CD14-positive monocyte (primary cell): Measurements from ENCODE around the gene GOLGA2. TPM values are rescaled to one million over a fixed set of nuclear protein-coding genes. Genes with fewer than 3 reads are reported as not detected.

Source experiments
- DNase-seq, 3 donors: peaks; one replicate each; pipeline ENCODE4 v3.0.0-alpha.2; 2011 to 2022
- H2AFZ ChIP-seq: 2 replicates; pipeline ENCODE4 v1.6.0; 2012; ENCODE audit warnings: mild to moderate bottlenecking, low read depth, low read length, inconsistent platforms; ENCODE audit not compliant: insufficient read depth, poor library complexity, severe bottlenecking
- H3K27ac ChIP-seq, 2 donors: 1 replicate in 1 of 2; 2 replicates in 1 of 2; pipeline ENCODE4 v1.5.1; 2012 to 2013; ENCODE audit warnings: low read length in 2 of 2, control low read depth in 1 of 2, inconsistent platforms in 1 of 2, low read depth in 1 of 2, mild to moderate bottlenecking in 1 of 2
- H3K27me3 ChIP-seq, 2 donors: one replicate each; pipeline versions ENCODE4 v1.6.0 to v1.6.1; 2011 to 2013; ENCODE audit warnings: low read length in 2 of 2; ENCODE audit not compliant: control insufficient read depth in 2 of 2, insufficient read depth in 2 of 2
- H3K36me3 ChIP-seq, 2 donors: replicated peaks in 1 of 2; 1 replicate in 1 of 2; 2 replicates in 1 of 2; pipeline versions ENCODE4 v1.5.1 to v1.6.1; 2012 to 2013; ENCODE audit warnings: low read length in 2 of 2, control low read depth in 1 of 2, inconsistent platforms in 1 of 2, mild to moderate bottlenecking in 1 of 2; ENCODE audit not compliant: insufficient read depth in 2 of 2, control insufficient read depth in 1 of 2
- H3K4me1 ChIP-seq, 2 donors: 1 replicate in 1 of 2; 2 replicates in 1 of 2; pipeline versions ENCODE4 v1.5.1 to v1.6.1; 2012 to 2013; ENCODE audit warnings: low read length in 2 of 2, control low read depth in 1 of 2, inconsistent platforms in 1 of 2, mild to moderate bottlenecking in 1 of 2, moderate library complexity in 1 of 2; ENCODE audit not compliant: insufficient read depth in 2 of 2, control insufficient read depth in 1 of 2
- H3K4me2 ChIP-seq: replicated peaks from 2 replicates; pipeline ENCODE3; 2012; ENCODE audit warnings: low read length, moderate library complexity, mild to moderate bottlenecking; ENCODE audit not compliant: poor library complexity, severe bottlenecking; ENCODE audit errors: extremely low read depth
- H3K4me3 ChIP-seq, 3 experiments: fragments of 200-600 bp in 1 of 3; sonication (generic) in 1 of 3; replicated peaks in 1 of 3; 1 replicate in 2 of 3; 2 replicates in 1 of 3; pipeline ENCODE4 v1.5.1; 2011 to 2013; ENCODE audit warnings: low read length in 3 of 3, mild to moderate bottlenecking in 3 of 3, control low read depth in 2 of 3, low read depth in 2 of 3, inconsistent platforms in 1 of 3, moderate library complexity in 1 of 3
- H3K79me2 ChIP-seq: 2 replicates; pipeline ENCODE4 v1.6.0; 2012; ENCODE audit warnings: mild to moderate bottlenecking, control low read depth, inconsistent platforms, low read length, moderate library complexity; ENCODE audit not compliant: insufficient read depth
- H3K9ac ChIP-seq: 2 replicates; pipeline ENCODE4 v1.6.0; 2017; ENCODE audit warnings: low read length, mild to moderate bottlenecking; ENCODE audit not compliant: insufficient read depth, poor library complexity, severe bottlenecking
- H3K9me3 ChIP-seq, 2 donors: replicated peaks in 1 of 2; 1 replicate in 1 of 2; 2 replicates in 1 of 2; pipeline versions ENCODE4 v1.5.1 to v1.6.1; 2012 to 2013; ENCODE audit warnings: low read length in 2 of 2, control low read depth in 1 of 2; ENCODE audit not compliant: control insufficient read depth in 1 of 2, insufficient read depth in 1 of 2
- H4K20me1 ChIP-seq: 2 replicates; pipeline ENCODE4 v1.6.0; 2012; ENCODE audit warnings: mild to moderate bottlenecking, low read length, control low read depth, moderate library complexity; ENCODE audit not compliant: insufficient read depth
- H3K27ac Mint-ChIP-seq, 7 donors: one replicate each; pipeline ENCODE4 v1.8.0; 2020; ENCODE audit warnings: mild to moderate bottlenecking in 7 of 7, mixed read lengths in 7 of 7, moderate library complexity in 6 of 7, inconsistent platforms in 2 of 7
- H3K27me3 Mint-ChIP-seq, 3 donors: one replicate each; pipeline ENCODE4 v1.8.0; 2021 to 2022; ENCODE audit warnings: low read depth in 3 of 3, mild to moderate bottlenecking in 3 of 3, mixed read lengths in 3 of 3, moderate library complexity in 3 of 3, inconsistent platforms in 1 of 3
- H3K36me3 Mint-ChIP-seq, 2 donors: one replicate each; pipeline ENCODE4 v1.8.0; 2020; ENCODE audit warnings: mixed read lengths in 2 of 2, inconsistent platforms in 1 of 2, mild to moderate bottlenecking in 1 of 2
- H3K4me1 Mint-ChIP-seq: one replicate; pipeline ENCODE4 v1.8.0; 2020; ENCODE audit warnings: mild to moderate bottlenecking, mixed read lengths
- H3K4me3 Mint-ChIP-seq, 2 donors: one replicate each; pipeline ENCODE4 v1.8.0; 2020; ENCODE audit warnings: mild to moderate bottlenecking in 2 of 2, mixed read lengths in 2 of 2, moderate library complexity in 1 of 2
- H3K9me3 Mint-ChIP-seq, 7 donors: one replicate each; pipeline ENCODE4 v1.8.0; 2020 to 2022; ENCODE audit warnings: mixed read lengths in 7 of 7, mild to moderate bottlenecking in 6 of 7, moderate library complexity in 6 of 7, inconsistent platforms in 2 of 7
- WGBS: methylation state at CpG from one replicate; pipeline ENCODE4 v1.1.5; 2013; ENCODE audit warnings: missing lambda C conversion rate; ENCODE audit not compliant: insufficient coverage; 5-methylcytosine and 5-hydroxymethylcytosine counted together
- intact Hi-C, 2 donors: fragments of 100-400 bp; cut with micrococcal nuclease; formaldehyde crosslinking; loops; one replicate each; pipeline versions ENCODE4 v1.15.0 to v1.15.1; 2023
- polyA plus RNA-seq, 3 donors: library from polyadenylated mRNA; depleted of rRNA in 1 of 3; unstranded in 2 of 3; stranded (reverse) in 1 of 3; fragments of 300-500 nt in 2 of 3; fragments of >200 nt in 1 of 3; fragmentation: Illumina TruSeq in 2 of 3; gene quantifications; 1 replicate in 2 of 3; 2 replicates in 1 of 3; pipeline ENCODE4 v1.2.3, GENCODE V29; 2012 to 2021
- TF ChIP-seq, protein P1 (sequence below): fragments of 200-600 bp; IDR thresholded peaks from one replicate; pipeline ENCODE4 v1.8.0; 2022; ENCODE audit warnings: antibody characterized with exemption, mild to moderate bottlenecking

GOLGA2 gene
- polyA plus RNA-seq, 3 donors: 2.9 to 34.2 (median 4.6) TPM

GRCh38 chr9:128321343-128321742 lies 45.5 kb upstream of the GOLGA2 start:
- Histone ChIP-seq H4K20me1 (no peaks in the 10 kb centered on the region), H3K4me2 (peak overlapping the region; percentile 98), H3K27me3 (no peaks in the 10 kb centered on the region), H3K27ac (no peak overlapping the region), H3K4me1 (peaks cover 20 to 23% of the 10 kb centered on the region in 2 donors), H3K4me3 (peak overlapping the region in 1 of 3 experiments; percentile 96), H2AFZ (peak overlapping the region; percentile 98), H3K36me3 (peaks cover 21 to 27% of the 10 kb centered on the region in 2 donors), H3K9me3 (no peaks in the 10 kb centered on the region), H3K79me2 (peaks cover 30% of the 10 kb centered on the region), H3K9ac (no peak overlapping the region)
- H3K27ac Mint-ChIP-seq: no peak overlapping the region
- H3K9me3 Mint-ChIP-seq: no peaks in the 10 kb centered on the region
- WGBS: 100% methylated on average over 1 of the region's 7 CpGs
- no peak for DNase-seq
- TF ChIP-seq, protein P1, sequence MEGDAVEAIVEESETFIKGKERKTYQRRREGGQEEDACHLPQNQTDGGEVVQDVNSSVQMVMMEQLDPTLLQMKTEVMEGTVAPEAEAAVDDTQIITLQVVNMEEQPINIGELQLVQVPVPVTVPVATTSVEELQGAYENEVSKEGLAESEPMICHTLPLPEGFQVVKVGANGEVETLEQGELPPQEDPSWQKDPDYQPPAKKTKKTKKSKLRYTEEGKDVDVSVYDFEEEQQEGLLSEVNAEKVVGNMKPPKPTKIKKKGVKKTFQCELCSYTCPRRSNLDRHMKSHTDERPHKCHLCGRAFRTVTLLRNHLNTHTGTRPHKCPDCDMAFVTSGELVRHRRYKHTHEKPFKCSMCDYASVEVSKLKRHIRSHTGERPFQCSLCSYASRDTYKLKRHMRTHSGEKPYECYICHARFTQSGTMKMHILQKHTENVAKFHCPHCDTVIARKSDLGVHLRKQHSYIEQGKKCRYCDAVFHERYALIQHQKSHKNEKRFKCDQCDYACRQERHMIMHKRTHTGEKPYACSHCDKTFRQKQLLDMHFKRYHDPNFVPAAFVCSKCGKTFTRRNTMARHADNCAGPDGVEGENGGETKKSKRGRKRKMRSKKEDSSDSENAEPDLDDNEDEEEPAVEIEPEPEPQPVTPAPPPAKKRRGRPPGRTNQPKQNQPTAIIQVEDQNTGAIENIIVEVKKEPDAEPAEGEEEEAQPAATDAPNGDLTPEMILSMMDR: no peak
- intact Hi-C loops: loop anchor here (5.0 to 10.0 kb wide), 3 partner anchors 44 to 136 kb away; partner anchors contain the start of genes GOLGA2 (in 2 of the 2), SWI5 (in 2 of the 2), ODF2 (in 1 of the 2) and URM1 (in 1 of the 2)
- peaks cover 14% of the 10 kb centered on the region for H3K4me1 Mint-ChIP-seq
- peaks cover 0 to 3% (median 0%) of the 10 kb centered on the region in 3 donors for H3K27me3 Mint-ChIP-seq
- H3K4me3 Mint-ChIP-seq: no peak overlapping the region
- H3K36me3 Mint-ChIP-seq: peaks cover 24 to 25% of the 10 kb centered on the region in 2 donors

DNA sequence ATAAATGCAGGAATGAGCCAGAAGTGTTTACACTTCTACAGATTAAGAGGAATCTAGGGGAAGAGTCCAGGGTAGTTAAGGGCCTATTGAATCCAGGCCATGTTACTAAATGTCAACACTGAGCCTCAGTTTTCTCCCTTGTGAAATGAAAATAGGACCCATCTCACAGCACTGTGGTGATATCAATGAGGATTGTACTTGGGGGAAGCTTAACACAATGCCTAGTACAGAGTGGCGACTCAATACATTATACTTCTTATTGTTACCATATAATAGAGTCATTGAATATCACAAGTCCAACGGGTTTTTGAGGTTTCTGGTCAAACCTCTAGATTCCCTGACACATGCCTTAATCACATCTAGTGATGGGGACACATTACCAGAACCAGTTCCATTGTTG lies 41.8 kb upstream of the GOLGA2 start:
- Mint-ChIP-seq H3K9me3 (no peaks in the 10 kb centered on the region), H3K27me3 (peaks cover 0 to 2% (median 0%) of the 10 kb centered on the region in 3 donors), H3K27ac (peak overlapping the region in 3 of 7 donors; percentile 6 to 53 (median 46)), H3K4me3 (no peak overlapping the region), H3K4me1 (peaks cover 4% of the 10 kb centered on the region), H3K36me3 (peaks cover 23 to 36% of the 10 kb centered on the region in 2 donors)
- Histone ChIP-seq H3K27ac (no peak overlapping the region), H3K36me3 (peaks cover 34 to 38% of the 10 kb centered on the region in 2 donors), H3K4me1 (peaks cover 9 to 10% of the 10 kb centered on the region in 2 donors), H3K9ac (no peak overlapping the region), H3K4me3 (no peak overlapping the region), H2AFZ (no peak overlapping the region), H3K9me3 (no peaks in the 10 kb centered on the region), H4K20me1 (no peaks in the 10 kb centered on the region), H3K27me3 (no peaks in the 10 kb centered on the region), H3K79me2 (peaks cover 13% of the 10 kb centered on the region), H3K4me2 (no peak overlapping the region)
- DNase-seq: no peak
- 86% methylated on average over 1 of the region's 2 CpGs for WGBS
- TF ChIP-seq, protein P1: no peak
- intact Hi-C loops: no loop called here
